ENCODE data around the gene RFT1.

- TF ChIP-seq POLR2AphosphoS5 (IDR thresholded peaks at IDR 0.05; ENCODE audit: borderline replicate concordance, low read depth, low read length) (no peak), EZH2 (IDR thresholded peaks at IDR 0.05) (no peak)
These were observed 36.6 kb upstream of the RFT1 start for GRCh38 chr3:53166781-53167291.
